Mammary epithelial cell (primary cell): ENCODE data around the gene ARSJ.

Source experiments
- EZH2 ChIP-seq: IDR thresholded peaks from 2 replicates; pipeline ENCODE4 v1.6.1; 2012; ENCODE audit warnings: low read length, inconsistent platforms, borderline replicate concordance
- TF ChIP-seq, protein P1 (sequence below), 2 donors: IDR thresholded peaks in 1 of 2; conservative IDR thresholded peaks in 1 of 2; 2 replicates each; pipeline ENCODE4 v1.5.1; 2011 to 2012; ENCODE audit warnings: inconsistent platforms in 2 of 2, low read length in 2 of 2, mild to moderate bottlenecking in 2 of 2, control low read depth in 1 of 2, low read depth in 1 of 2; ENCODE audit not compliant: insufficient read depth in 1 of 2; ENCODE audit errors: extremely low read depth in 1 of 2

DNA sequence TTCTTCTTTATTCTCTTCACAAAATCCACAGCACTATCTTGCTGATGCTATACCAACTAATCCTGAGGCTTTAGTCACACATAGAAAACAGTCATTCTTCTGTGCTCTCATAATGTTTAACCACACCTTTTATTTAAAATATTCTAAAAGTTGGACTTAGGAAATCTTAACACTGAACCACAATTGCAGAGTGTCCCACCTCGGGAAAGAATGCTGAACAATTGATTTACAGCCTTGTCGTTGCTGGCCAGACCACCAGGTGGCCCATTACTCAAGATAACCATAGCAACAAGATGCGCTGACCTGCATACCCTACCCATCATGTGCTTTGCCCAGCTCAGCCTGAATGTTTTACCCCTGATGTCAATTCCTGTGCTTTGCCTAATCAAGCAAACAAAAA is 100.8 kb downstream of the ARSJ start:
- TF ChIP-seq, protein P1, sequence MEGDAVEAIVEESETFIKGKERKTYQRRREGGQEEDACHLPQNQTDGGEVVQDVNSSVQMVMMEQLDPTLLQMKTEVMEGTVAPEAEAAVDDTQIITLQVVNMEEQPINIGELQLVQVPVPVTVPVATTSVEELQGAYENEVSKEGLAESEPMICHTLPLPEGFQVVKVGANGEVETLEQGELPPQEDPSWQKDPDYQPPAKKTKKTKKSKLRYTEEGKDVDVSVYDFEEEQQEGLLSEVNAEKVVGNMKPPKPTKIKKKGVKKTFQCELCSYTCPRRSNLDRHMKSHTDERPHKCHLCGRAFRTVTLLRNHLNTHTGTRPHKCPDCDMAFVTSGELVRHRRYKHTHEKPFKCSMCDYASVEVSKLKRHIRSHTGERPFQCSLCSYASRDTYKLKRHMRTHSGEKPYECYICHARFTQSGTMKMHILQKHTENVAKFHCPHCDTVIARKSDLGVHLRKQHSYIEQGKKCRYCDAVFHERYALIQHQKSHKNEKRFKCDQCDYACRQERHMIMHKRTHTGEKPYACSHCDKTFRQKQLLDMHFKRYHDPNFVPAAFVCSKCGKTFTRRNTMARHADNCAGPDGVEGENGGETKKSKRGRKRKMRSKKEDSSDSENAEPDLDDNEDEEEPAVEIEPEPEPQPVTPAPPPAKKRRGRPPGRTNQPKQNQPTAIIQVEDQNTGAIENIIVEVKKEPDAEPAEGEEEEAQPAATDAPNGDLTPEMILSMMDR (conservative IDR thresholded peaks at IDR 0.05 in 1 of 2, IDR thresholded peaks at IDR 0.05 in 1 of 2; ENCODE audit: extremely low read depth in 1 of 2, insufficient read depth in 1 of 2, low read depth in 1 of 2, low read length in 2 of 2), result peak in 1 of 2 donors; percentile 22
- TF ChIP-seq EZH2, result no peak
